VCaP (cell line): Measurements from ENCODE around the gene PYGM.
A peak's percentile ranks its signal among the peaks of the same experiment; 100 is the strongest.

Experiments
- H3K27ac ChIP-seq: fragments of 450-650 bp; 2 replicates; pipeline ENCODE4 v1.5.1; 2017
- CTCF ChIP-seq: fragments of 450-650 bp; conservative IDR thresholded peaks from 2 replicates; pipeline ENCODE4 v1.5.1; 2017; ENCODE audit warnings: mild to moderate bottlenecking, moderate library complexity

Gene PYGM

GRCh38 chr11:64759722-64760719 lies at the start of gene PYGM:
Gene PYGM (minus strand): TSS chr11:64759974. CDS start chr11:64759898, 76 bp downstream.
- peak within 1 kb of the TSS; percentile 36 for H3K27ac ChIP-seq
- TF ChIP-seq CTCF = no peak

GRCh38 chr11:64805481-64805880 lies 45.7 kb upstream of the PYGM start:
- H3K27ac ChIP-seq = peak overlapping the region; percentile 94
- no peak for TF ChIP-seq CTCF

GRCh38 chr11:64804346-64805210 lies 44.8 kb upstream of the PYGM start:
- peak; percentile 23 for TF ChIP-seq CTCF
- H3K27ac ChIP-seq = peak overlapping the region; percentile 94

GRCh38 chr11:64803846-64804345 lies 44.1 kb upstream of the PYGM start:
- TF ChIP-seq CTCF = no peak
- peak overlapping the region; percentile 94 for H3K27ac ChIP-seq

- H3K27ac ChIP-seq = peak within 1 kb of the TSS; percentile 94
- peak; percentile 82 for TF ChIP-seq CTCF
Measured at GRCh38 chr11:64803158-64803845, 43.5 kb upstream of the PYGM start, which contains the start of gene MAP4K2. Gene MAP4K2 (minus strand): TSS chr11:64803214. CDS start chr11:64803149, 65 bp downstream.

- no peak for TF ChIP-seq CTCF
- H3K27ac ChIP-seq = peak overlapping the region; percentile 94
Measured at GRCh38 chr11:64802370-64803157, 42.8 kb upstream of the PYGM start.
